HG02943 (cell line): ENCODE results near the gene DCT.
"Not testable (repeated sequence)": the region's sequence is repeated elsewhere in the genome, so short reads cannot be mapped to it uniquely, and the experiment has no call there.

Experiments used
- ATAC-seq: cut with Tn5 transposase; IDR thresholded peaks from one replicate; pipeline ENCODE4 v1.9.1; 2021; ENCODE audit warnings: mild to moderate bottlenecking, low read depth, moderate library complexity; ENCODE audit not compliant: unreplicated experiment

Gene DCT

DNA sequence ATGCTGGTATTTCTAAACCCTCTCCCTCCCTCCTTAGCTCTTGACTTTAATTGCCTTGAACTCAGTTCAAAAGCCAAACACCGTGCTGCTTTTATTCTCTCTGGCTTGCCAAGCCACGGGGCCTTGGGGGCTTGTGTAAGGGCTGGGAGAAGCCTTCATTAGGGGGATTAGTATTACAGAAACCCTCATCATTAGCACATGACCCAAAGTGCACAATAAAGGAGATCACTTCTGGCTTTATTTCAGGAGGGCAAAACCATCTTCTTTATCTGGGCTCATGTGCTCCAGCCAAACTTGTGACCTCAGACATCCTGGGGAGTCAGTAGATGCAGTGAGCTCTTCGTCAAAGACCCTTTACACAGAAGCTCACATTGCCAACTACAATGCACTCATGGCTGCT lies at the start of gene DCT:
DCT (minus strand) TSS at position 67 of the 400 bp plus-strand sequence. CDS start 427 bp downstream, outside the sequence.
- no peak for ATAC-seq

DNA sequence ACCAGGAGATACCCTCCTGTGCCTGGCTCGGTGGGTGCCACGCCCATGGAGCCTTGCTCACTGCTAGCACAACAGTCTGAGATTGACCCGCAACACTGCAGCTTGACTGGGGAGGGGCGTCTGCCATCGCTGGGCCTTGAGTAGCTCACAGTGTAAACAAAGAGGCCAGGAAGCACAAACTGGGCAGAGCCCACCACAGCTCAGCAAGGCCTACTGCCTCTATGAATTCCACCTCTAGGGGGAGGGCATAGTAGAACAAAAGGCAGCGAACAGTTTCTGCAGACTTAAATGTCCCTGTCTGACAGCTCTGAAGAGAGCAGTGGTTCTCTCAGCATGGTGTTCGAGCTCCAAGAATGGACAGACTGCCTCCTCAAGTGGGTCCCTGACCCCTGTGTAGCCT lies 47.5 kb upstream of the DCT start:
- not testable (repeated sequence) for ATAC-seq

DNA sequence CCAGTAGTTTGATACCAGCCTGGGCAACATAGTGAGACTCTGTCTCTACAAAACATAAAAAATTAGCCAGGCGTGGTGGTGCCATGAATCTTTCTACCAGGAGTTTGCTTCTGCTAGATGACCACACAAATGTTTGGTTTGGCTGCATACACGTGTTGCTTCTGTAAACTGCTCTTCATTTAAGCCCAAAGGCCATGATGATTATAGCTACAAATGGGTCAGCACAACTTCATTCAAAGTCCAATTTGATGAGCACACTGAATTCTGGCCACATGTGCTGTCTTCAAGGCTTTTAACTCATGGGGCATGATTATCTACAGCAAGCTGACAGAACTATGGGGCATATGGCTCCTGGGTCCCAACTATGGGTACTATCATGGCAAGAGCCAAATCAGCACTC lies 46.3 kb upstream of the DCT start:
- ATAC-seq = no peak

DNA sequence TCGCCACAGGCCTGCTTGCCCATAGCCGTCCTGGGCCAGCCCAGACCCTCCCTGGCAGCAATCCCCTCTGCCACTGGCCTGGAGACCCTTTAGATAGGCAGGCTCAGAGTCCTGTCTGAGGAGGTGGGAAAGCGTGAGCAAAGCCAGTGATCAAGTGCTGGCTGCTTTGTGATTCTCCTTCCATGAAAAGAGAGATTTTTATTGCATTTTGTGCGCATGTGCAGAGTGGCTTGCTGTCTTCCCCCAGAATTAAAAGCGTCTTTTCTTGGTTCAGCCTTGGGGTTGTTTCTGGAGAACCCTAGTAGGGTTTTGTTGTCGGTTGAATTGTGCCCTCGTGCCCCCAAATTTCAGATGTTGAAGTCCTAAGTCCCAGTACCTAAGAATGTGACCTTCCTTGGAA lies 44.9 kb upstream of the DCT start:
- ATAC-seq = no peak

DNA sequence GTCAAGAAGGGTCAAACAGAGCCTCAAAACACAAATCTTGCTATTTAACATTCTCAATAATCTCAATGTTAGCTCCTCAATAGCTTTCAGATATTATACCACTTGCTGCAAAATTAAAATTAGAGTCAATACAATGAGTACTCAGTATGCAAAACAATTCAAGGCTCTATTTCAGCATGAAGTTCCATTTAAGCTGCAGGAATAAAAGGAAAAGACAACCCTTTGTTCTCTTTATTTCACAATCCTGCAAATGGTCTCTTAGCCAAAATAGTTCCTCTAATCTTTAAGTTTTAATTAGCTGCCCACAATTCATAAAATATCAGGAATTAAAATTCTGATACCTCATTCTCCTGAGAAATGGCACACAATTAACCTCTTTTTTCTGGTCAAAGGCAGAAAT lies 40.5 kb upstream of the DCT start:
- ATAC-seq = no peak

DNA sequence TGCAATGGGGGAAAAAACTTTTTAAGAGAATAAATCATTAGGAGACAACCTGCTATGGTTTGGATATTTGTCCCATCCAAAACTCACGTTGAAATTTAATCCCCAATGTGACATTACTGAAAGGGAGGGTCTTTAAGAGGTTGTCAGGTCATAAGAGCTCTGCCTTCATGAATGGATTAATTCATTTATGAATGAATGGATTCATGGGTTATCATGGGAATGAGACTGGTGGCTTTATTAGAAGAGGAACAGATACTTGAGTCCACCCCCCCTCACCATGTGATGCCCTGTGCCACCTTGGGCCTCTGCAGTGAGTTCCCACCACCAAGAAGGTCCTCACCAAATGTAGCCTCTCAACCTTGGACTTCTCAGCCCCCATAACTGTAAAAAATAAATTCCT lies 37.0 kb upstream of the DCT start:
- ATAC-seq = no peak

DNA sequence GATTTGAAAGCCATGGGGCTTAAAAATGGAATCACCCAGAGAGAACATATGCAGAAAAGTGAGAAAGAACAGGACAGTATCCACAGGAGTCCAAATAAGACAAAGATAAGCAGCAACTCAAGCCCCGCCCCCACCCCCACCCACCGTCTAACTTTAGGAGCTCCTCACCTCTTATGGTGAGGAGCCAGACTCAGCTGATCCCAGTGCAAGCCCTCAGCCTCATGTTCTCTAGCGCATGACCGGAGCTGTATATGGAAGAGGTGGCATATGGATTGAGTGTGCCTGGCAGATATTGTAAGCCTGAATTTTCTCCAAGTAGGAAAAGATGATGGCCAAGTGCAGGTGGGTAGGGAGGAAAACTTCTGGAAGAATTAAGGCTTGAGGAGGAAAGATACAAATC lies 36.4 kb upstream of the DCT start:
- ATAC-seq = no peak

DNA sequence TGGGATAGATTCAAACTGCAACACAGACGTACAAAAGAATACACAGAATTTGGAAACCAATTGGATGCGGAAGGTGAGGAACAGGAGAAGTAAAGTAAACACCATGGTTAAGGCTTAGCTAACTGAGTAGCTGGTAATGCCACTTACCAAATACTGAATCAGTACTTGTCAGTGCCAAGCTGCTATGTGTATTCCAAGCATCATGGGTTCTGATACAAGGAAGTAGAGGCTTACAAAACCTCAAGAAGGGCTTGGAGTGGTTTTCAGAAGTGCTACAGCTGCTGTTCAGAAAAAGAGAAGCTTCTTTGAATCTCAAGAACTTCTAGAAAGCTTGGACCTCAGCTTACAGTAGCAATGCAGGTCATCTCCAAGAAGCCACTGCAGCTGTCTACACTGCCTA lies 35.9 kb upstream of the DCT start:
- ATAC-seq = no peak

DNA sequence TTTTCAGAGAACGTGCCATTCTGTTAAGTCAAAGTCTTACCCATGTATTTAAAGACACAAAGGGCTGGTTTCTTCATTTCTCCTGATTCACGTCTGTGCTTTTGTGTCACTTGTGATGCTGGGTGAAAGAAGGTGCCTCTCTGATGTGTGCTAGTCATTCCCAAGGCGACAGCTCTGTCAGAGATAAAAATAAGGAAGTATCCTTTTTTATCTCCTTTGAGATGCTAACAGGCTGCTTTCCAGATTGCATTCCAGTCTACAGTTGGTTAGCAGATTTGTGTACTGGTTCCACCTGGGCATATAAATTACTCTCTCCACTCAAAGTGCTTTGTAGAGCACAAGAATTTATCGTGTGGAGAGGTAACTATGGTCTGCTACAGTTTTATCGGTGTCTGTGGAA lies 33.5 kb upstream of the DCT start:
- ATAC-seq = no peak

DNA sequence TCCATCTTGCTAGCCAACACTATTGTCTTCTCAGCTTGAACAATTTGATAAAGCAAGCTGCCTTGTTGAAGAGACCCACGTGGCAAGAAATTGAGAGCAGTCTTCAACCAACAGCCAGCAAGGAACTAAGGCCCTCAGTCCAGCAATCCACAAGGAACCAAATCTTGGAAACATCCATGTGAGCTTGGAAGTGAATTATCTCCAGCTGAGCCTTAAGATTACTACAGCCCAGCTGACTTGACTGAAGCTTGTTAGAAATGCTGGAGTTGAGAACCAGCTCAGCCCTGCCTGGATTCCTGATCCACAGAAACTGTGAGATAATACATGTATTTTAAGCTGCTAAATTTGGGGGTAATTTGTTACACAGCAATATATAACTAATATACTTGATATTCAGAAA lies 26.2 kb upstream of the DCT start:
- no peak for ATAC-seq

DNA sequence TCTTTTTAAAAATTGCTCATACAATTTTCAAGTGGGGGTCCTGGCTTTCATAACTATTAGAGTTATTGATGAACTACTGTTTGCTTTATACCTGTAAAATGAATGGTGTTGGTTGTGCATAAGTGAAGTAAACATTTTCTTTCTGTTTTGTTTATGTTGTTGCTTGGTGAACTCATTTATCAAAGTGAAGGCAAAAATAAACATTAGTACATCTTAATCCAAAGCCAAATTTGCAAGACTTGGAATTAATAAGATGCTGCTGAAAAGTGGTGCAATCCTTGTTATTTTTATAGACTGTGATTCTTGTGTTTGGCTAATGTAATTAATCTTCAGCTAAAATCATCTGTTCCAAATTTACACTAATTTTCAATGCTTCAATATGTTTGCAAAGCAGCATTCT lies 24.4 kb upstream of the DCT start:
- no peak for ATAC-seq

DNA sequence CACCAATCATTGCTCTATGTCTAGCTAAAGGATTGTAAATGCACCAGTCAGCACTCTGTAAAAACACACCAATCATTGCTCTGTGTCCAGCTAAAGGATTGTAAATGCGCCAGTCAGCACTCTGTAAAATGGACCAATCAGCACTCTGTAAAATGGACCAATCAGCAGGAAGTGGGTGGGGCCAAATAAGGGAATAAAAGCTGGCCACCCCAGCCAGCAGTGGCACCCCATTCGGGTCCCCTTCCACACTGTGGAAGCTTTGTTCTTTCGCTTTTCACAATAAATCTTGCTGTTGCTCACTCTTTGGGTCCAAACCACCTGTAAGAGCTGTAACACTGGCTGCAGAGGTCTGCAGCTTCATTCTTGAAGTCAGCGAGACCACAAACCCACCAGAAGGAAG lies 19.3 kb upstream of the DCT start:
- ATAC-seq = not testable (repeated sequence)

DNA sequence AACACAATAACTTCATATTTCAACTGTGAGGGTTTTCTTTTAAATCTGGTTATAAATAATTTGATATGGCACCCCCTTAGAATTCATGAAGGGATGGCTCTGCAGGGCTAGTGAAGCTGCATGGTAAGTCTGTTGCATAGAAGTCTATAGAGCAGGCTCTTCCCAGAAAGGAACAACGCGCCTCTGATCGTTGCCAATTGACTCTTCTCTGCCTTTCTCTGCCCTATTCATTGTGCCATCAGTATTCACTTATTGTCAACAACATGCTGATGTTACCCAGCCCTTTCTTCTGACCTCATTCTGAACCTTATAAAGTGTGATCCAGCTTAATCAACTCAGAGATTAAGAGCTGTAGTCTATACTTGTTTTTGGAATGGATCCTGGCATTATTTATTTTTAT lies 16.3 kb upstream of the DCT start:
- ATAC-seq = no peak

DNA sequence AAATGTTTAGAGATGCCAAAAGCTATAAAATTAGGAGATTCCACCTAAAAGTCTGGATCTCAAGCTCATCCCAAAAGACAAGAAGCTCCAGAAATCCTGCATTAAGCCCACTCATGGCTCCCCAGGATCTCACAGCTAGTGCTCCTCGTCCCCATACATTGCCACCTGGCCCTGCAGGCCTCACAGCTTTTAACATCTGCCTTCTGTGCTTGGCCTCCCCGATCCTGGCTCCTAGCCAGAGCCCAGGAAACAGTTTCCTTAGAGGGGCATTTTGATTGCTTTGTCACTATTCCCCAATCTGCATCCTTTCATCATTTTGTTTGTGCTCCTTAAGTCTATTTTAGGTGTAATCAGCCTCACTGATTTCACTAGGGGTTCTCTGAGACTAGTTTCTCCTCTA lies 14.5 kb upstream of the DCT start:
- no peak for ATAC-seq

DNA sequence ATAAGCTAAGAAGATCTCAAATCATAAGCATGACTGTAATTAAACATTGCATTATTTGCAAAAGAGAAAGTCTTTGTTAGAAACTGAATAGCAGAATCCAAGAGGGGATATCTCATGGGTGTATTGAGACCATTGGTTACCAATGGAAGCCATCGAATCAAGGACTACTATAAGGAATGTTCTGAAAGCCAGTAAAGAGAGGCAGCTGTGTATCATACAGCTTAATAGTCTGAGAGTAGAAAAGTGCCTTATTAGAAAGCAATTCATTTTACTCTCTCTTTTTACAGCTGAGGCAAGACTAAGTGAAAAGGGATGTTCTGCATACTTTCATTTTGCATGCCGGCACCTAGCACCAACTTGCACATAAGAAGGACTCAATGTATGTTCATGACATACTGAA lies 7.6 kb upstream of the DCT start:
- ATAC-seq = no peak

DNA sequence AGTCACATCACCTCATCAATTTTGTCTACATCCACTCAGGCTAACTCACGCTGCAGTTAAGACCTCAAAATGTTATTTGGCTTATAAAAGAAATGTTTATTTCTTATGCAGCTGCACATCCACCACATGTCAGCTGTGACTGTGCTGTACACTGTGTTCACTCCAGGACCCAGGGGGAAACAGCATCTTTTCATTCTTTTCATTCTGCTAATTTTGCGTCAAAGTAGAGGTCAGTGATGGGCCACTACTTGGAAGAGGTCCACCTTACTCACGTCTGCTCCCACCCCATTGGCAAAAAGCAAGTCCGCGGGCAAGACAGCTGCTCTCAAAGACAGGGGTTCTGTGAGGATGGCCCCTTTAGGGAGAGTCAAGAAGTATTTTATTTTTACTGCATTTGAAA lies 4.5 kb upstream of the DCT start:
- ATAC-seq = no peak

DNA sequence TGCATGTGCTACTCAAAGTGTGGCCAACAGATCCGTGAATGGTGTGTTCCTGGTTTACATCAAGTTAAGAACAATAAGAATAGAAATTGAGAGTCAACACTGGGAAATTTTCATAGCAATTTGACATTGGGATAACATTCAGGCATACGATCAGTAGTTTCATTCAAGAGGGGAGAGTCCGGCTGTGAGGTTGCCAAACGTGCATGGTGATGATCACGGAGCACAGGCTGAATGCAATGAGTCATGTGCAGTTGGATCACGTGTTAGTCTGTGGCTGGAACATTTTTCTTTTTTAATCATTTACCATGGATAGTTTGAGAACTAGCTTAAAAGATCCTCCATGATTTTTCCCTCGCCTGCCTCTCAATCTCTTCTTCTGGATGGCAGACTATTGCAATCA lies 2.5 kb upstream of the DCT start:
- ATAC-seq = no peak

DNA sequence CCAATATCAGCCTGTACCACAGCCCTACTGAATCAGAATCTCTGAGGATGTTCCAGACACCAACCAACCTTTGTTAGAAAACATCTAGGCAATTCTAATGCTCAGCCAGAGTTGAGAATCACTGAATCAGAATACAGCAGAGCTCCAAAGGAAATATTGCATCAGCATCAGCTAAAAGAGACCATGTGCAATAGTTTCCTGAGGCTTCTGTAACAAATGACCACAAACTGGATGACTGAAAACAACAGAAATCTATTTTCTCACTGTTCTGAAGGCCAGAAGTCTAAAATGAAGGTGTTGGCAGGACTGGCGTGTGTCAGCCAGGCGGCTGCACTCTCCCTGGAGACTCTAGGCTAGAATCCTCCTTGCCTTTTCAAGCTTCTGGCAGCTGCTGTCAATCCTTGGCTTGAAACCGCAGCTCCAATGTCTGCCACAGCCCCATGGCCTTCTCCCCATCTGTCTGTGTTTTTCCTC lies 1.2 kb upstream of the DCT start:
- ATAC-seq = no peak

DNA sequence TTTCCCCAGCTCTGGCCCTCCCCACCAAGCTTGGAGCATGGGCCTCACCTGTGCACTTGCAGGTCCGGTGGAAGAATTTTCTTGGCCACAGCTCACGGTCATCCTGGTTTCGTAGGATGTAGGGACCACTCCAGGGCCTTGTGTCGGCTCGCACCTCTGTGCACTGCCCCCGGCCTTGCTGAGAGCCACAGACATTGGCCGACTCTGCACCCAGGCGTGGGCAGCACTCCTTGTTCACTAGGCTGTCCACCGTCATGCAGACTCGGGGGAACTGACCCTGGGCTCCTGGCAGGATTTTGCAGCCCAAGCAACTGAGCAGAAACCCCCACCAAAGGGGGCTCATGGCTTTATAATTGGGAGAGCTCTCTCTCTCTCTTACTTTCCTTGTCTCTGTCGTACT lies 569 bp downstream of the DCT start:
- no peak for ATAC-seq

DNA sequence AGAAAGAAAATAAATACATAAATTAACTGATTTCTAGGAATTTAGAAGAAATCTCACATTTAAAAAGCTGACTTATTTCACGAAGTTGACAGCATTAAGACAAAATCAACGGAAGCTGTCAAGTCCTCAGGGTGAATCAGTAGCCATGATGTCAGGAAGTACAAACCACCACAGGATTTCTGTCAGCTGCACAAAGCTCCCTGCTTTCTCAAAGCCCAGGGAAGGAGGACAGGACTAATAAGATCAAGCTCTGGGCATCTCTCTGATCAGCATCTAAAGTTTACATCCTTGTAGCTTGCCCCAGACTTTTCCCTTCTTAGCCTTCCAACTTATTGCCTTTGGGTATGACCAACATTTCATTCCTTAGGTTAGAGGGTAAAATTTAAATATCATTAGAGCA lies 9.4 kb downstream of the DCT start:
- no peak for ATAC-seq

DNA sequence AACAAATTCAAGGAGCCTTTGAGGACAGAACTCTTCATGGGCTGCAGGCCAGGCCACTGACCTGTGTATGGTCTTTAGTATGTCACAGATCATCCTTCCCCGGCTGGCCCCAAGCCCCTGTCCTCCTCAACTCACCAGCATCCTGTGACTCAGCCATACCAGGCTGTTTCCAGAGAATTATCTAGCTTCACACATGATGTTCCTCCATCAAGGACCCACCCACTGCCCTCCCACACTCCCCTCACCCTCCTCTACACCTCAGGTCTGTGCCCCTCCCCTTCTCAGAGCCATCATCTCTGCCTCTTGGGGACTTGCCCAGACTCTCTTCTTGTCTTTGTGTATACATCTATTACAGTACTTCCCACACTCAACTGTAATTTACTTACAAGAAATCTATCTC lies 14.7 kb downstream of the DCT start:
- no peak for ATAC-seq

DNA sequence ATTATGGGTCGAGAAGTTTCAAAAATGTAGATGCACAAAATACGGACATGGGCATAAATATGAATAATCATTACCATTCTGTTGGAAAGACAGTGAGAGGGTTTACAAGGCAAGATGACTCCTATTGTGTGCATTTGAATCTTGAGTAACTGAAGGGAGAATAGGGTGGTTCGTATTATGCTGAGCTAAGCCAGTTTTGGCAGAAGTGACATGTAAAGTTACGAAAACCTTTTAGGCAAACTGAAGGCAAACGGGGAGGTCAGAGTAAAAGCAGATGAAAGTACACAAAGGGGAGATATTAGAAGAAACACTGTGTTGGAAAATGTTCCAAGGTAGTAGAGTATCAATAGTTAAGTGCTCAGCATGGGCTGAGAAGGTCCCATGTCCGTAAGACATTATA lies 16.8 kb downstream of the DCT start:
- ATAC-seq = no peak

DNA sequence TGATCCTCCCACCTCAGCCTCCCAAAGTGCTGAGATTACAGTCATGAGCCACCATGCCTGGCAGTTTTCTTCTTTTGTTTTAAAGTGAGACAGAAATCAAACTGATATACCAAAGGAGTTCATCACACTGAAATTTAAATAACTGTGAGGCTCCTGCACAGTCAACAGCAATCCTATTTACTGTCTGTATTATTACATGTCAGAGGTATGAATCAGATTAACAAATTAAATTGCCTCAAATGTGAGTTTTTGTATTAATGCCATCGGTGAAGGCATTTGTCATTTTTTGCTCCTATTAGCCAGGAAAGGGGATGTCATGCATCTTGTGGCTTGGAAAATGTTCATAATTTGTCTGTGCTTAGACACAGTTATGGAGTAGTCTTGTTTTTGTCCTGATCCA lies 20.4 kb downstream of the DCT start:
- ATAC-seq = no peak

DNA sequence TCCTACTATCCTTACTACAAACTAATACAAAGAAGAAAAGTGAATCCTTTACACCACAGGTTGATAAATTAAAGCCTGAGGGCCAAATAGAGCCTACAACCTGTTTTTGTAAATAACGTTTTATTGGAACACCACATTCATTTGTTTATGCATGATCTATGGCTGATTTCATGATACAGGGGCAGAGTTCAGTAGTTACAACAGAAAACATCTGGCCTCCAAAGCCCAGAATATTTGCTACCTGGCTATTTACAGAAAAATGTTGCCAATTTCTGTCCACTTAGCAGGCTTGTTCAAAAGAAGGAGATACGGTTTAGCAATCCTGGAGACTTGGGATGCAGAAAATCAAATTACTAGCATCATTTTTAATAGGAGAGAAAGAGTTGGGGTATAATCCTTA lies 24.1 kb downstream of the DCT start:
- ATAC-seq = no peak
